HCT116 (cell line): ENCODE results near the gene MEIS1. TPM values are rescaled to one million over a fixed set of nuclear protein-coding genes. Genes with fewer than 3 reads are reported as not detected.

Source experiments
- ATAC-seq: fragments of 200-7000 bp; cut with Tn5 transposase; 2 replicates; pipeline ENCODE4 v1.9.1; 2020; ENCODE audit warnings: mild to moderate bottlenecking, moderate library complexity
- BruUV-seq: library from RNA; stranded (reverse); fragments of 400-500 nt; replicated peaks from 2 replicates; lab custom pipeline; 2021; lab: Mats Ljungman, UMichigan
- CTCF ChIA-PET: fragments of 300-600 bp; sonication (Branson Sonifier 250); formaldehyde crosslinking; loops from one replicate; lab custom pipeline; 2021; ENCODE audit warnings: antibody characterized with exemption; lab: Charles Lee
- POLR2A ChIA-PET: fragments of 300-600, 350-600 bp; sonication (Branson Sonifier 250); formaldehyde crosslinking; loops from one replicate; lab custom pipeline; 2021; ENCODE audit warnings: antibody characterized with exemption; lab: Charles Lee
- RAD21 ChIA-PET, 2 experiments: fragments of 300-600 bp; sonication (Branson Sonifier 250); formaldehyde crosslinking; loops; one replicate each; lab custom pipeline; 2023; ENCODE audit warnings: low total read pairs in 2 of 2; ENCODE audit not compliant: uncharacterized antibody in 2 of 2, unreplicated experiment in 2 of 2, low non-redundant PET in 1 of 2; lab: Charles Lee
- DNase-seq: peaks from one replicate; pipeline ENCODE4 v3.0.0-alpha.2; 2010; ENCODE audit warnings: low read depth, low spot score
- H2AFZ ChIP-seq: fragments of 200-600 bp; shearing (Covaris generic), sonication (generic); 2 replicates; pipeline ENCODE4 v1.6.1; 2017; ENCODE audit warnings: low read depth, mixed run types, mixed read lengths, antibody characterized with exemption, low read length; ENCODE audit not compliant: poor library complexity, severe bottlenecking
- H3K27ac ChIP-seq: 2 replicates; pipeline ENCODE4 v1.5.1; 2012; ENCODE audit warnings: low read depth, low read length
- H3K27me3 ChIP-seq: fragments of 200-600 bp; sonication (generic); 2 replicates; pipeline ENCODE4 v1.6.1; 2016; ENCODE audit warnings: mixed run types, low read length, mixed read lengths; ENCODE audit not compliant: insufficient read depth
- H3K36me3 ChIP-seq, 2 experiments: fragments of 200-500 bp in 1 of 2; fragments of 200-600 bp in 1 of 2; sonication (Bioruptor generic) in 1 of 2; sonication (generic) in 1 of 2; 2 replicates each; pipeline versions ENCODE4 v1.5.1 to v1.6.1; 2014 to 2016; ENCODE audit warnings: low read length in 2 of 2, inconsistent platforms in 1 of 2, mixed read lengths in 1 of 2, mixed run types in 1 of 2; ENCODE audit not compliant: insufficient read depth in 2 of 2, control insufficient read depth in 1 of 2
- H3K4me1 ChIP-seq, 2 experiments: fragments of 200-600 bp in 1 of 2; sonication (generic) in 1 of 2; 2 replicates each; pipeline versions ENCODE4 v1.5.1 to v1.6.1; 2012 to 2017; ENCODE audit warnings: low read length in 2 of 2, inconsistent platforms in 1 of 2, mild to moderate bottlenecking in 1 of 2, mixed read lengths in 1 of 2, mixed run types in 1 of 2, moderate library complexity in 1 of 2; ENCODE audit not compliant: insufficient read depth in 2 of 2, control insufficient read depth in 1 of 2
- H3K4me2 ChIP-seq: fragments of 200-600 bp; sonication (generic); 2 replicates; pipeline ENCODE4 v1.6.1; 2017; ENCODE audit warnings: mixed run types, low read length, mixed read lengths
- H3K4me3 ChIP-seq, 2 experiments: fragments of 200-600 bp in 1 of 2; sonication (generic) in 1 of 2; replicated peaks in 1 of 2; 2 replicates each; pipeline ENCODE4 v1.5.1; 2011 to 2016; ENCODE audit warnings: low read length in 2 of 2, control low read depth in 1 of 2, low read depth in 1 of 2, mild to moderate bottlenecking in 1 of 2, mixed read lengths in 1 of 2, mixed run types in 1 of 2
- H3K79me2 ChIP-seq: fragments of 200-600 bp; sonication (generic); 2 replicates; pipeline ENCODE4 v1.6.1; 2017; ENCODE audit warnings: mild to moderate bottlenecking, mixed run types, low read length, moderate library complexity, mixed read lengths; ENCODE audit not compliant: insufficient read depth
- H3K9ac ChIP-seq: fragments of 200-600 bp; sonication (generic); 2 replicates; pipeline ENCODE4 v1.6.1; 2016; ENCODE audit warnings: low read length, mixed read lengths
- H3K9me2 ChIP-seq: fragments of 200-600 bp; sonication (generic), shearing (Covaris generic); 2 replicates; pipeline ENCODE4 v1.6.1; 2017; ENCODE audit warnings: mixed run types, mild to moderate bottlenecking, moderate library complexity; ENCODE audit not compliant: insufficient read depth
- H3K9me3 ChIP-seq, 2 experiments: fragments of 200-500 bp in 1 of 2; fragments of 200-600 bp in 1 of 2; sonication (Bioruptor generic) in 1 of 2; sonication (generic) in 1 of 2; 2 replicates each; pipeline ENCODE4 v1.6.1; 2014 to 2017; ENCODE audit warnings: low read length in 2 of 2, mixed read lengths in 2 of 2, inconsistent platforms in 1 of 2, low read depth in 1 of 2, mild to moderate bottlenecking in 1 of 2, mixed run types in 1 of 2, moderate library complexity in 1 of 2; ENCODE audit not compliant: control insufficient read depth in 1 of 2, insufficient read depth in 1 of 2
- H4K20me1 ChIP-seq: fragments of 200-600 bp; sonication (generic), shearing (Covaris generic); 2 replicates; pipeline ENCODE4 v1.6.1; 2017; ENCODE audit warnings: mixed run types, mild to moderate bottlenecking, moderate library complexity; ENCODE audit not compliant: insufficient read depth
- CBX3 ChIP-seq: IDR thresholded peaks from 2 replicates; pipeline ENCODE4 v1.6.1; 2012; ENCODE audit warnings: low read depth
- CEBPB ChIP-seq: IDR thresholded peaks from 2 replicates; pipeline ENCODE4 v1.6.1; 2012; ENCODE audit warnings: low read depth
- EGR1 ChIP-seq: IDR thresholded peaks from 2 replicates; pipeline ENCODE4 v1.6.1; 2012; ENCODE audit warnings: low read depth
- POLR2A ChIP-seq: IDR thresholded peaks from 2 replicates; pipeline ENCODE4 v1.7.0; 2011; ENCODE audit warnings: borderline replicate concordance; ENCODE audit not compliant: insufficient read depth, insufficient read length; ENCODE audit errors: extremely low read depth
- RAD21 ChIP-seq: IDR thresholded peaks from 2 replicates; pipeline ENCODE4 v1.6.1; 2012; ENCODE audit warnings: low read depth, mild to moderate bottlenecking
- SIN3A ChIP-seq: IDR thresholded peaks from 2 replicates; pipeline ENCODE4 v1.6.1; 2012; ENCODE audit warnings: low read depth
- SP1 ChIP-seq: IDR thresholded peaks from 2 replicates; pipeline ENCODE4 v1.6.1; 2012; ENCODE audit warnings: low read depth
- ZNF274 ChIP-seq: fragments of 200-500 bp; sonication (Bioruptor generic); IDR thresholded peaks from 2 replicates; pipeline ENCODE4 v1.6.1; 2014; ENCODE audit warnings: mild to moderate bottlenecking, low read depth, low read length, inconsistent platforms
- intact Hi-C: fragments of 100-400 bp; cut with micrococcal nuclease; formaldehyde crosslinking; loops from 2 replicates; pipeline ENCODE4 v1.10.0; 2022
- total RNA-seq: library from RNA; stranded (reverse); gene quantifications from one replicate; pipeline ENCODE4 v1.2.1, GENCODE V29; 2021; ENCODE audit not compliant: unreplicated experiment
- TF ChIP-seq, protein P1 (sequence below), 3 experiments: fragments of 200-600 bp in 1 of 3; sonication (generic) in 1 of 3; IDR thresholded peaks in 2 of 3; conservative IDR thresholded peaks in 1 of 3; 2 replicates each; pipeline ENCODE4 v1.5.1; 2012 to 2017; ENCODE audit warnings: low read depth in 2 of 3, low read length in 2 of 3, antibody characterized with exemption in 1 of 3, borderline replicate concordance in 1 of 3, control low read depth in 1 of 3, mild to moderate bottlenecking in 1 of 3, mixed read lengths in 1 of 3, mixed run types in 1 of 3, moderate library complexity in 1 of 3; ENCODE audit not compliant: insufficient read depth in 1 of 3
- TF ChIP-seq, protein P2 (sequence below): IDR thresholded peaks from 2 replicates; pipeline ENCODE4 v1.6.1; 2012
- TF ChIP-seq, protein P3 (sequence below): IDR thresholded peaks from 2 replicates; pipeline ENCODE4 v1.6.1; 2012
- TF ChIP-seq, protein P4 (sequence below): IDR thresholded peaks from 2 replicates; pipeline ENCODE4 v1.6.1; 2011; ENCODE audit warnings: mild to moderate bottlenecking, low read length, moderate library complexity; ENCODE audit not compliant: insufficient replicate concordance; ENCODE audit errors: extremely low read depth

The MEIS1 gene
- total RNA-seq, 1 experiment from 2014 or later: 0.32 TPM

DNA sequence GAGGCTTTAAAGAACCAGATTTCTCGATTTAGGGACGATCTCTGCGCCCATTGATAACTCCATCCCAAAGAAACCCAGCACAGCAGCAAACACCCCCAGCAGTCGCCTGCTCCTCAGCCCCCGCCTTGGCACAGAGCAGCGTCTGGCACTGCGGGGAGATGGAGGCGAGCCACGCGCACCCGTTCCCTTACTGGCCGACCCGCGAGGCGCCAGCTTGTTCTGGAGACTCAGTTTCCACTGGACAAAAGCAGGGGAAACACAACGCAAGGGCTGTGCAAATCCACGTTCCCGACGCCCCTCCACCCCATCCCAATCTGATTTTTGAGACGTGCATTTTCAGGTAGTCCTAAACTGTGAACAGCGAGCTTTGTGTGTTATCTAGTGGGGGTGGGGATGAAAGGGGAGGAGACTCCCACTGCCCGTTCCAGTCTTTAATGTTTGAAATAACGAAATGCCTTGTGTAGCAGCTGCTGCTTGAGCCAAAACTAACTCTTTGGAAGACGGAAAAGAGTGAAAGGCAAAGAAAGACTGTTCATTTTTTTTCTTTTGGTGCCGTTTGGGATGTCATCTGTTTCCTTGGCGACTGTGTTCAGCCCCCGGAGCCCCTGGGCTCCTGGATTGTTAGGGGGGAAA lies 143.2 kb downstream of the MEIS1 start:
- BruUV-seq: no TSS peak
- no peak overlapping the region for H2AFZ ChIP-seq
- no peak overlapping the region for H3K4me3 ChIP-seq
- ChIA-PET CTCF (no interaction called here), RAD21 (no interaction called here), POLR2A (no interaction called here)
- H4K20me1 ChIP-seq: no peaks in the 10 kb centered on the region
- no peaks in the 10 kb centered on the region for H3K4me1 ChIP-seq
- no peaks in the 10 kb centered on the region for H3K79me2 ChIP-seq
- no peak overlapping the region for H3K27ac ChIP-seq
- no peak overlapping the region for H3K4me2 ChIP-seq
- no peaks in the 10 kb centered on the region for H3K9me2 ChIP-seq
- H3K36me3 ChIP-seq: no peaks in the 10 kb centered on the region
- H3K27me3 ChIP-seq: no peaks in the 10 kb centered on the region
- ATAC-seq: no peak
- DNase-seq: no peak
- intact Hi-C loops: no loop called here
- H3K9me3 ChIP-seq: no peaks in the 10 kb centered on the region; a peak in 1 of 4 replicates
- H3K9ac ChIP-seq: no peak overlapping the region
- TF ChIP-seq, protein P1, sequence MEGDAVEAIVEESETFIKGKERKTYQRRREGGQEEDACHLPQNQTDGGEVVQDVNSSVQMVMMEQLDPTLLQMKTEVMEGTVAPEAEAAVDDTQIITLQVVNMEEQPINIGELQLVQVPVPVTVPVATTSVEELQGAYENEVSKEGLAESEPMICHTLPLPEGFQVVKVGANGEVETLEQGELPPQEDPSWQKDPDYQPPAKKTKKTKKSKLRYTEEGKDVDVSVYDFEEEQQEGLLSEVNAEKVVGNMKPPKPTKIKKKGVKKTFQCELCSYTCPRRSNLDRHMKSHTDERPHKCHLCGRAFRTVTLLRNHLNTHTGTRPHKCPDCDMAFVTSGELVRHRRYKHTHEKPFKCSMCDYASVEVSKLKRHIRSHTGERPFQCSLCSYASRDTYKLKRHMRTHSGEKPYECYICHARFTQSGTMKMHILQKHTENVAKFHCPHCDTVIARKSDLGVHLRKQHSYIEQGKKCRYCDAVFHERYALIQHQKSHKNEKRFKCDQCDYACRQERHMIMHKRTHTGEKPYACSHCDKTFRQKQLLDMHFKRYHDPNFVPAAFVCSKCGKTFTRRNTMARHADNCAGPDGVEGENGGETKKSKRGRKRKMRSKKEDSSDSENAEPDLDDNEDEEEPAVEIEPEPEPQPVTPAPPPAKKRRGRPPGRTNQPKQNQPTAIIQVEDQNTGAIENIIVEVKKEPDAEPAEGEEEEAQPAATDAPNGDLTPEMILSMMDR (IDR thresholded peaks at IDR 0.05 in 2 of 3, conservative IDR thresholded peaks at IDR 0.05 in 1 of 3; ENCODE audit: borderline replicate concordance in 1 of 3, insufficient read depth in 1 of 3, low read depth in 2 of 3, low read length in 2 of 3): no peak
- TF ChIP-seq, protein P2, sequence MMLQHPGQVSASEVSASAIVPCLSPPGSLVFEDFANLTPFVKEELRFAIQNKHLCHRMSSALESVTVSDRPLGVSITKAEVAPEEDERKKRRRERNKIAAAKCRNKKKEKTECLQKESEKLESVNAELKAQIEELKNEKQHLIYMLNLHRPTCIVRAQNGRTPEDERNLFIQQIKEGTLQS: no peak
- TF ChIP-seq SP1 (no peak), CEBPB (no peak), EGR1 (no peak)

DNA sequence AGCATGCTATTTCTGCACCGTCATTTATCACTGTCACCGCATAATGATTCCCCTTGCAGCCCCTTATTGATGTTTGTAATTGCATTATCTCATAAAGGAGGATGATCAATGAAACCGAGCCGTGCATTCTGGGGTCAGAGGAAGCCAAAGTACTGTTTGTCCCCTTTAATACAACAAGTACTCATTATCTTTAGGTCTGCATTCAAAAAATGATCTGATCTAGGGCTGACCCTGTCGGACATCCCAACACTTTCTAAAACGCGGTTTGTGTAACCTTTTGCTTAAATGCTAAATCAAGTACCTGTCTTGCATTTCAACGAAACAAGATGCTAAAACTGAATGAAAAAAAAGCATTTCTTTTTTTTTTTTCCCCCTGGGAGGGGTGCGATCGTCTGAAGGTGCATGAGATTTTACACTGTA lies 143.8 kb downstream of the MEIS1 start:
- RAD21 ChIA-PET: no interaction called here
- Histone ChIP-seq H3K27me3 (no peaks in the 10 kb centered on the region), H3K4me3 (no peak overlapping the region), H3K9me3 (no peaks in the 10 kb centered on the region; a peak in 1 of 4 replicates), H3K4me2 (no peak overlapping the region), H2AFZ (no peak overlapping the region), H3K79me2 (no peaks in the 10 kb centered on the region), H3K36me3 (no peaks in the 10 kb centered on the region), H3K27ac (no peak overlapping the region), H3K9ac (no peak overlapping the region), H4K20me1 (no peaks in the 10 kb centered on the region), H3K4me1 (no peaks in the 10 kb centered on the region), H3K9me2 (no peaks in the 10 kb centered on the region)
- intact Hi-C loops: no loop called here
- POLR2A ChIA-PET: no interaction called here
- BruUV-seq: no TSS peak
- CTCF ChIA-PET: no interaction called here
- no peak for DNase-seq
- TF ChIP-seq, protein P3, sequence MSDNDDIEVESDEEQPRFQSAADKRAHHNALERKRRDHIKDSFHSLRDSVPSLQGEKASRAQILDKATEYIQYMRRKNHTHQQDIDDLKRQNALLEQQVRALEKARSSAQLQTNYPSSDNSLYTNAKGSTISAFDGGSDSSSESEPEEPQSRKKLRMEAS: no peak
- TF ChIP-seq ZNF274 (no peak), CBX3 (no peak), RAD21 (no peak), POLR2A (no peak), EGR1 (no peak), SIN3A (no peak)
- TF ChIP-seq, protein P4, sequence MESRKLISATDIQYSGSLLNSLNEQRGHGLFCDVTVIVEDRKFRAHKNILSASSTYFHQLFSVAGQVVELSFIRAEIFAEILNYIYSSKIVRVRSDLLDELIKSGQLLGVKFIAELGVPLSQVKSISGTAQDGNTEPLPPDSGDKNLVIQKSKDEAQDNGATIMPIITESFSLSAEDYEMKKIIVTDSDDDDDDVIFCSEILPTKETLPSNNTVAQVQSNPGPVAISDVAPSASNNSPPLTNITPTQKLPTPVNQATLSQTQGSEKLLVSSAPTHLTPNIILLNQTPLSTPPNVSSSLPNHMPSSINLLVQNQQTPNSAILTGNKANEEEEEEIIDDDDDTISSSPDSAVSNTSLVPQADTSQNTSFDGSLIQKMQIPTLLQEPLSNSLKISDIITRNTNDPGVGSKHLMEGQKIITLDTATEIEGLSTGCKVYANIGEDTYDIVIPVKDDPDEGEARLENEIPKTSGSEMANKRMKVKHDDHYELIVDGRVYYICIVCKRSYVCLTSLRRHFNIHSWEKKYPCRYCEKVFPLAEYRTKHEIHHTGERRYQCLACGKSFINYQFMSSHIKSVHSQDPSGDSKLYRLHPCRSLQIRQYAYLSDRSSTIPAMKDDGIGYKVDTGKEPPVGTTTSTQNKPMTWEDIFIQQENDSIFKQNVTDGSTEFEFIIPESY: no peak
- TF ChIP-seq, protein P1 (IDR thresholded peaks at IDR 0.05 in 2 of 3, conservative IDR thresholded peaks at IDR 0.05 in 1 of 3; ENCODE audit: borderline replicate concordance in 1 of 3, insufficient read depth in 1 of 3, low read depth in 2 of 3, low read length in 2 of 3): no peak
- no peak for ATAC-seq
